Glutamatergic neuron (in vitro differentiated cells): ENCODE results near the gene SCN11A. TPM values are rescaled to one million over a fixed set of nuclear protein-coding genes. Genes with fewer than 3 reads are reported as not detected.

ENCODE experiments used
- DNase-seq: peaks from one replicate; pipeline ENCODE4 v3.0.0; 2022
- H3K27ac Mint-ChIP-seq: one replicate; pipeline ENCODE4 v1.8.0; 2020; ENCODE audit warnings: mild to moderate bottlenecking, mixed read lengths, inconsistent platforms; ENCODE audit not compliant: unreplicated experiment
- H3K27me3 Mint-ChIP-seq: one replicate; pipeline ENCODE4 v1.8.0; 2020; ENCODE audit warnings: mild to moderate bottlenecking, moderate library complexity, mixed read lengths, inconsistent platforms; ENCODE audit not compliant: unreplicated experiment
- H3K36me3 Mint-ChIP-seq: one replicate; pipeline ENCODE4 v1.8.0; 2020; ENCODE audit warnings: mild to moderate bottlenecking, mixed read lengths, inconsistent platforms; ENCODE audit not compliant: unreplicated experiment
- H3K4me1 Mint-ChIP-seq: one replicate; pipeline ENCODE4 v1.8.0; 2020; ENCODE audit warnings: mild to moderate bottlenecking, low read depth, mixed read lengths, inconsistent platforms; ENCODE audit not compliant: unreplicated experiment
- H3K4me3 Mint-ChIP-seq: one replicate; pipeline ENCODE4 v1.8.0; 2020; ENCODE audit warnings: mild to moderate bottlenecking, mixed read lengths, inconsistent platforms; ENCODE audit not compliant: unreplicated experiment
- H3K9me3 Mint-ChIP-seq: one replicate; pipeline ENCODE4 v1.8.0; 2020; ENCODE audit warnings: mild to moderate bottlenecking, moderate library complexity, mixed read lengths, inconsistent platforms; ENCODE audit not compliant: unreplicated experiment
- CTCF ChIP-seq: fragments of 200-600 bp; sonication (generic); IDR thresholded peaks from one replicate; pipeline ENCODE4 v1.5.0; 2021; ENCODE audit not compliant: partially characterized antibody, unreplicated experiment
- total RNA-seq: library from RNA; stranded (reverse); fragmentation: NEBNext Ultra II Directional; extraction: Animal tissue kit (Norgen Biotek cat#: 25700); gene quantifications from one replicate; pipeline ENCODE4 v1.2.1, GENCODE V29; 2021; ENCODE audit not compliant: unreplicated experiment

SCN11A gene
- total RNA-seq, 1 donor from 2014 or later: 0.78 TPM

- no peak for DNase-seq
- TF ChIP-seq CTCF: no peak
- H3K4me1 Mint-ChIP-seq: peaks cover 8% of the 10 kb centered on the region
- peaks cover 7% of the 10 kb centered on the region for H3K9me3 Mint-ChIP-seq
- peak overlapping the region; percentile 0 for H3K4me3 Mint-ChIP-seq
- H3K27ac Mint-ChIP-seq: peak overlapping the region; percentile 41
- no peaks in the 10 kb centered on the region for H3K36me3 Mint-ChIP-seq
- peaks cover 3% of the 10 kb centered on the region for H3K27me3 Mint-ChIP-seq
Observed at GRCh38 chr3:39056151-39056550, 4.4 kb upstream of the SCN11A start.

DNA sequence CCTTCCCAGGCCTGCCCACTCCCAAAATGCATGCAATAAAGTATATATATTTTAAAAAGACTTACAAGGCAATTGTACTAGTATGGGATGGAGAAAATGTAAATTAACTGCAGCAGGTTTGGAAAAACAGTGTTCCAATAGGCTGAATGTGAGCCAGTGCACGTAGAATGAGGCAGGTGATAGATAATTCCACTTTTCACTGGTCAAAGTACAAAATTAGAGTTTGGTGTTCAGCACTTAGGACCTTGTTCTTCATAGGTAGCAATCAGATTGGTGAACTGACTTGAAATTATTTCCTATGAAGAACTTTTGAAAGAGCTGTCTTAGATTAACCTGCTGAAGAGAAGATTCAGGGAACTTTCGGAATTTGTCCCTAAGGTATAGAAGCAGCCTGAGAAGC lies 2.0 kb upstream of the SCN11A start:
- Mint-ChIP-seq H3K27me3 (peaks cover 3% of the 10 kb centered on the region), H3K4me3 (no peak overlapping the region), H3K36me3 (no peaks in the 10 kb centered on the region), H3K4me1 (peaks cover 8% of the 10 kb centered on the region), H3K27ac (no peak overlapping the region), H3K9me3 (peaks cover 7% of the 10 kb centered on the region)
- DNase-seq: no peak
- TF ChIP-seq CTCF: no peak

- peak overlapping the region; percentile 98 for H3K4me3 Mint-ChIP-seq
- H3K27ac Mint-ChIP-seq: peak overlapping the region; percentile 93
- TF ChIP-seq CTCF: no peak
- peaks cover 3% of the 10 kb centered on the region for H3K27me3 Mint-ChIP-seq
- no peak for DNase-seq
- no peaks in the 10 kb centered on the region for H3K36me3 Mint-ChIP-seq
- H3K9me3 Mint-ChIP-seq: peaks cover 5% of the 10 kb centered on the region
- peaks cover 8% of the 10 kb centered on the region for H3K4me1 Mint-ChIP-seq
Observed at GRCh38 chr3:39052583-39052982, 839 bp upstream of the SCN11A start.

DNA sequence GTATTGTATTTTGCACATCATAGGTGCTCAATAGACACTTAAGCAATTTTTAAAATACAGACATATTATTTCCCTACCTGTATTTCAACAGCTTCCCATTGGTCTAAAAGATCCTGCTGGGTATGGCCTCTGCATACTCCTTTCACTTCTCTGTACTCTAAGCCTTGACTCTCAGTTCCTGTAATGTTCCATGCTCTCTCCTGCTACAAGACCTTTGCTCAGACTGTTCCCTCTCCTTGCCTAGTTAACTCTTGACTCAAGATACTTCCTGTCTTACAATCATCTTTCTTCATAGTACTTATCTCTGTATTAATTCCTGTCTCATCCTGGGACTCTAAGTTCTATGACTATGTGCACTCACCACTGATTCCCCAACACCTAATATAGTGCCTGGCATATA lies 1.7 kb downstream of the SCN11A start:
- no peaks in the 10 kb centered on the region for H3K4me1 Mint-ChIP-seq
- no peak for TF ChIP-seq CTCF
- peaks cover 3% of the 10 kb centered on the region for H3K27me3 Mint-ChIP-seq

DNA sequence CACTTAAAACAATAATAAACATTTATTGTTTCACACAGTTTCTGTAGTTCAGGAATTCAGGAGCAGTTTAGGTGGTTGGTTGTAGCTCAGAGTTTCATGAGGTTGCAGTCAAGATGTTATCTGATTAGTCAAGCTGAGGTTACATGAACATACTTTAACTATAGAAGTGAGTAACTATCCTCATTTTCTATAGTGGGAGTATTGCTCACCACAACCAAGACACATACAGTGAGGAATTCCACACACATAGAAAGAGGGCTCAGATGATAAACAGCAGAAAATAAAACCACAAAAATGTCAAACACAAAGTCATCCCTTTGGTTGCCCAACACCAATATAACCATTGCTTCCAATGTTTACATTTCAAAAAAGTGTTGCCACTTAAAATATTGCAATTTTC lies 13.6 kb downstream of the SCN11A start:
- Mint-ChIP-seq H3K4me3 (no peak overlapping the region), H3K27ac (no peak overlapping the region), H3K27me3 (no peaks in the 10 kb centered on the region), H3K36me3 (peaks cover 8% of the 10 kb centered on the region), H3K9me3 (peaks cover 9% of the 10 kb centered on the region), H3K4me1 (no peaks in the 10 kb centered on the region)
- no peak for DNase-seq
- no peak for TF ChIP-seq CTCF

More for the DNA sequence above, 1.7 kb downstream of the SCN11A start:
- H3K4me3 Mint-ChIP-seq: no peak overlapping the region
- peaks cover 5% of the 10 kb centered on the region for H3K9me3 Mint-ChIP-seq
- DNase-seq: no peak
- H3K36me3 Mint-ChIP-seq: no peaks in the 10 kb centered on the region
- H3K27ac Mint-ChIP-seq: no peak overlapping the region
